HG03521 (cell line): ENCODE measurements around the gene LRRC45.
A peak's percentile ranks its signal among the peaks of the same experiment; 100 is the strongest.

Experiments used
- ATAC-seq: cut with Tn5 transposase; IDR thresholded peaks from one replicate; pipeline ENCODE4 v1.9.1; 2021; ENCODE audit warnings: mild to moderate bottlenecking, moderate library complexity; ENCODE audit not compliant: unreplicated experiment

LRRC45 gene

GRCh38 chr17:82018152-82018988 is 4.7 kb upstream of the LRRC45 start:
- no peak for ATAC-seq

- no peak for ATAC-seq
These were observed 4.0 kb upstream of the LRRC45 start for GRCh38 chr17:82018989-82019689.

GRCh38 chr17:82019690-82020571 is 3.2 kb upstream of the LRRC45 start:
- ATAC-seq: no peak

GRCh38 chr17:82020572-82021106 is 2.5 kb upstream of the LRRC45 start:
- no peak for ATAC-seq

- no peak for ATAC-seq
These were observed 1.8 kb upstream of the LRRC45 start for GRCh38 chr17:82021107-82021899.

- no peak for ATAC-seq
These were observed 1.2 kb upstream of the LRRC45 start for GRCh38 chr17:82021900-82022309.

GRCh38 chr17:82022310-82022980 is 660 bp upstream of the LRRC45 start, which contains the start of gene CENPX:
Gene CENPX, minus strand, starts transcription at chr17:82022878. Its CDS starts 17 bp downstream, at chr17:82022861.
- no peak for ATAC-seq

- peak; percentile 1 for ATAC-seq
These were observed 539 bp downstream of the LRRC45 start for GRCh38 chr17:82023447-82024241.

- no peak for ATAC-seq
These were observed 1.8 kb downstream of the LRRC45 start for GRCh38 chr17:82024859-82025258.

GRCh38 chr17:82025401-82026107 is 2.4 kb downstream of the LRRC45 start:
- no peak for ATAC-seq

GRCh38 chr17:82028246-82028645 is 5.1 kb downstream of the LRRC45 start:
- no peak for ATAC-seq

- no peak for ATAC-seq
These were observed 5.9 kb downstream of the LRRC45 start for GRCh38 chr17:82028966-82029365.

- ATAC-seq: no peak
These were observed 6.3 kb downstream of the LRRC45 start for GRCh38 chr17:82029391-82029790.

GRCh38 chr17:82029990-82030469 is 6.9 kb downstream of the LRRC45 start:
- ATAC-seq: no peak

- ATAC-seq: no peak
These were observed 7.6 kb downstream of the LRRC45 start for GRCh38 chr17:82030470-82031302.

GRCh38 chr17:82031303-82031884 is 8.3 kb downstream of the LRRC45 start, which contains the start of gene RAC3:
Gene RAC3, plus strand, starts transcription at chr17:82031678. Its CDS starts 84 bp downstream, at chr17:82031762.
- no peak for ATAC-seq
